ENCODE data around the gene STKLD1.
A peak's percentile ranks its signal among the peaks of the same experiment; 100 is the strongest.
"Not testable (repeated sequence)": the region's sequence is repeated elsewhere in the genome, so short reads cannot be mapped to it uniquely, and the experiment has no call there.

Gene STKLD1

GRCh38 chr9:133385452-133385851, 9.3 kb downstream of the STKLD1 start:
- DNase-seq (ENCODE audit: low read depth in 3 of 3), result no peak

GRCh38 chr9:133386338-133386737, 10.2 kb downstream of the STKLD1 start:
- no peak for DNase-seq (ENCODE audit: low read depth in 3 of 3)

GRCh38 chr9:133387680-133388079, 11.5 kb downstream of the STKLD1 start:
- no peak for DNase-seq (ENCODE audit: low read depth in 3 of 3)

- DNase-seq (ENCODE audit: low read depth in 3 of 3), result no peak
Observed at GRCh38 chr9:133389025-133389557, 12.9 kb downstream of the STKLD1 start.

GRCh38 chr9:133389562-133389961, 13.4 kb downstream of the STKLD1 start:
- no peak for DNase-seq (ENCODE audit: low read depth in 3 of 3)

- DNase-seq (ENCODE audit: low read depth in 3 of 3), result no peak
Observed at GRCh38 chr9:133390713-133391112, 14.5 kb downstream of the STKLD1 start.

- DNase-seq (ENCODE audit: low read depth in 3 of 3), result not testable (repeated sequence)
Observed at GRCh38 chr9:133391449-133391848, 15.3 kb downstream of the STKLD1 start.

GRCh38 chr9:133392308-133392707, 16.1 kb downstream of the STKLD1 start:
- not testable (repeated sequence) for DNase-seq (ENCODE audit: low read depth in 3 of 3)

- DNase-seq (ENCODE audit: low read depth in 3 of 3), result no peak
Observed at GRCh38 chr9:133393399-133393798, 17.2 kb downstream of the STKLD1 start.

- DNase-seq (ENCODE audit: low read depth in 3 of 3), result no peak
Observed at GRCh38 chr9:133394687-133395271, 18.6 kb downstream of the STKLD1 start.

- no peak for DNase-seq (ENCODE audit: low read depth in 3 of 3)
Observed at GRCh38 chr9:133396952-133397351, 20.8 kb downstream of the STKLD1 start.

GRCh38 chr9:133397370-133397769, 21.2 kb downstream of the STKLD1 start:
- no peak for DNase-seq (ENCODE audit: low read depth in 3 of 3)

GRCh38 chr9:133397895-133398294, 21.7 kb downstream of the STKLD1 start:
- no peak for DNase-seq (ENCODE audit: low read depth in 3 of 3)

GRCh38 chr9:133400292-133400691, 24.1 kb downstream of the STKLD1 start:
- no peak for DNase-seq (ENCODE audit: low read depth in 3 of 3)

GRCh38 chr9:133401588-133401987, 25.4 kb downstream of the STKLD1 start:
- no peak for DNase-seq (ENCODE audit: low read depth in 3 of 3)

- DNase-seq (ENCODE audit: low read depth in 3 of 3), result no peak
Observed at GRCh38 chr9:133402689-133403088, 26.5 kb downstream of the STKLD1 start.

GRCh38 chr9:133403766-133404453, 27.7 kb downstream of the STKLD1 start:
- peak; percentile 36 to 45 (median 36) for DNase-seq (ENCODE audit: low read depth in 3 of 3)

- no peak for DNase-seq (ENCODE audit: low read depth in 3 of 3)
Observed at GRCh38 chr9:133404454-133405002, 28.4 kb downstream of the STKLD1 start.

GRCh38 chr9:133405508-133406438, 29.6 kb downstream of the STKLD1 start:
- DNase-seq (ENCODE audit: low read depth in 3 of 3), result no peak

GRCh38 chr9:133406480-133407307, 30.5 kb downstream of the STKLD1 start:
- peak; percentile 51 to 73 (median 68) for DNase-seq (ENCODE audit: low read depth in 3 of 3)

- no peak for DNase-seq (ENCODE audit: low read depth in 3 of 3)
Observed at GRCh38 chr9:133408042-133408441, 31.9 kb downstream of the STKLD1 start.

Measured in stimulated activated CD4-positive, alpha-beta T cell treated with anti-CD3 and anti-CD28 coated beads, TNF-alpha, amount 100 ng/mL, for 4 hours (primary cell).